GM21717 (cell line): ENCODE data around the gene CDK6.

Source experiments
- ATAC-seq: cut with Tn5 transposase; IDR thresholded peaks from one replicate; pipeline ENCODE4 v1.9.1; 2021; ENCODE audit warnings: mild to moderate bottlenecking, moderate library complexity; ENCODE audit not compliant: unreplicated experiment

CDK6 gene

GRCh38 chr7:92685136-92686042 lies 151.0 kb downstream of the CDK6 start:
- no peak for ATAC-seq

DNA sequence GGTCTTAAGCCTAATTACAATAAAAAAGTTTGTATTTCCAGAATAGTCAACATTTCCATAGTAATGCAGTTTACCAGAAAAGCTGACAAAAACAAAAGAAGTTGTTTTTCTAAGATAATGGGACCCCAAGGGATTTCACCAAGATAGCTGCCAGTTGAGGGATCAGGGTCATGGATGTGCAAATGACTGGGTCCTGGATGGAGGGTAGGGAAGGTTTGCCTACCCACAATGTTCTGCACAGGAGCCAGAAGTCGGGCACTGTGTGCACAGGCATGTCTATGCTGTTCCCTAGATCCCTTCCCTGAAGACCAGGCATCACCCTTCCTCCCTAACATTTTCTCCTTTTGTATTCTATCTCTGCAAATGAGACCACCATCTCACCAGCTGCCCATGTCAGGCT lies 152.1 kb downstream of the CDK6 start:
- ATAC-seq: no peak

- no peak for ATAC-seq
Observed at GRCh38 chr7:92682903-92683539, 153.4 kb downstream of the CDK6 start.

GRCh38 chr7:92682330-92682729 lies 154.0 kb downstream of the CDK6 start:
- no peak for ATAC-seq

- ATAC-seq: no peak
Observed at GRCh38 chr7:92681633-92682032, 154.7 kb downstream of the CDK6 start.

DNA sequence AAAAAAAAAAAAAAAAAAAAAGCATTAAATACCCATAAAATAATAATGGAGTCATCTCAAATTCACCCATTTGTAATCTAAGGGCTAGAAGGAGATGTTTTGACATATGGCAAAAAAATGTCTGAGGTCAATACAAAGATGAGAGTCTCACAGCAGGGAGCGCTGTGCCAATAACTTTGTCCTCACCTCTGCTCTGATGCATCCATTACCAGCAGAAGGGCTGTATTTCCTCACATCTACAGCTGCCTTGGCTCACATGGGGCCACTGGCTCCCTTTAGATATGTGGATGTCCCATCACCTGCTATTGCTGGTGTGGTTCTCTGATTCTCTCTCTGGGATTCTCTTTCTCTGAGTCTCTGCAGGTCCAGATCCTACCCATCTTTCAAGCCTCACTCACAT lies 155.9 kb downstream of the CDK6 start:
- no peak for ATAC-seq

- ATAC-seq: no peak
Observed at GRCh38 chr7:92678291-92678920, 158.0 kb downstream of the CDK6 start.

DNA sequence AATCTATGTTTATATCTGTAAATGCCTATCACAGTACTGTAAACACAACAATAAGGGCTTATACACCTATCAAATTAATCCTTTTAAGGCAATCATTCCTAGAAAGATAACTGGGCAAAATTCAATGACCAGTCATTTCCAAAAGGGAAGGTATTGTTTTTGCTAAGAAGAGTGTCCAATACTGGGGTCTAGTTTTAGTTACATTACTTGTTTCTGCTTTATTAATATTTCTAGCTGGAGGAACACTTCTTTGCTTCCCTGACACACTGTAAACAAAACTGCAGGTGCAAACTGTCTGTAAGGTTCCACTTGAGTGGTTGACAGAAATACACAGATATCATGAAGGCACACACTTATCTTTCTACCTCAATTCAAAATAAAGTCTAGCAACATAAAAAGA lies 162.0 kb downstream of the CDK6 start:
- ATAC-seq: no peak

- no peak for ATAC-seq
Observed at GRCh38 chr7:92671505-92672169, 164.7 kb downstream of the CDK6 start.

GRCh38 chr7:92670204-92670851 lies 166.0 kb downstream of the CDK6 start:
- ATAC-seq: no peak

GRCh38 chr7:92669616-92670165 lies 166.7 kb downstream of the CDK6 start:
- ATAC-seq: peak; percentile 51

DNA sequence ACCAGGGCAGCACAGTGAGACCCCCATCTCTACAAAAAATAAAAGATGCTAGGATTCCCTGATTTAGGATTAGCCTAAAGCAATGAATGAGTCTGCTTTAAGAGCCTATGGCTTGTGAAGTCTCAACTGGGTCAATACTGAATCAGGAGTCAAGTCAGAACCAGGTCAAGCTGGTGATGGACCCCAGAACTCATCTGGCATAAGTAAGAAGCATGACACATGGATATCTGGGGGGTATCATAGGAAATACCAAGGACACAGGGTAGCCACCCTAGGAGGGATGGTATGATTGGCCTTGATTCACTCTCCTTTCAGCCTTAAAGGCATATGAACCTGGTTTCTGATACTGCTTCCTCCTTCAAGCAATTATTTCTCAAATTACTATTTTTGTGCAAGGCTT lies 167.8 kb downstream of the CDK6 start:
- no peak for ATAC-seq

GRCh38 chr7:92667816-92668535 lies 168.4 kb downstream of the CDK6 start:
- no peak for ATAC-seq

DNA sequence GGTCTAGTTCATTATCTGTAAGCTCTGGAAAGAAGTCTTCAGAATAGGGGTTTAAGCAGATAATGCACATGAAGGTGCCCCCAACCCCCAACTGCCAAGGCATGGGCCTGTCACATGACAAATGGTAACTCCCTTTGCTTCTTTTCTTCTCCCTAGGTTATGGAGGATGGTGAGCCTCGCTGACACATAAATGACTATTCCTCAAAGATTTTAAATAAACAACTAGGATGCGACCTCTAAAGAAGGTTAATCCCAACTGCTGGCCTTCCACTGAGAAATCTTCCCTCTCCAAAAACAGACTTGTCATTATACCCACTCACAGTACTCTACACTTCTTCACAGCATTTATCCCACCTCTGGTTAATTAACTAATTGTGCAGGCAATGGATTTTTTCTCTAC lies 170.4 kb downstream of the CDK6 start:
- ATAC-seq: no peak

DNA sequence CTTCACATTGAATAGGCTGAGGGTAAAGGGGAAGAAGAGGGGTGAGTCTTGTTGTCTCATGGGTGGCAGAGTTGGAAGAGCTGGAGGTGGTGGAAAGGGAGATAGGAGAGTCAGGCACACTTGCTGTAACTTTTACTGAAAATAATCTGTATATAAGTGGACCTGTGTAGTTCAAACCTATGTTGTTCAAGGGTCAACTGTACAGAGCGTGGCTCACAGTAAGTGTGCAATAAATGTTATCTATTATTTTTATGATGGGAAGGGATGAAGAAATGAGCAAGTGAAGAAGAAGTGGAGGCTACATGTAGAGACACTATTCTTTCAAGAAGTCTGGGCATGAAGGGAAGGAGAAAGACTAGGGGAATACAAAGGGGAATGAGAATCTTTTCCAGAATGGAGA lies 174.7 kb downstream of the CDK6 start:
- no peak for ATAC-seq

DNA sequence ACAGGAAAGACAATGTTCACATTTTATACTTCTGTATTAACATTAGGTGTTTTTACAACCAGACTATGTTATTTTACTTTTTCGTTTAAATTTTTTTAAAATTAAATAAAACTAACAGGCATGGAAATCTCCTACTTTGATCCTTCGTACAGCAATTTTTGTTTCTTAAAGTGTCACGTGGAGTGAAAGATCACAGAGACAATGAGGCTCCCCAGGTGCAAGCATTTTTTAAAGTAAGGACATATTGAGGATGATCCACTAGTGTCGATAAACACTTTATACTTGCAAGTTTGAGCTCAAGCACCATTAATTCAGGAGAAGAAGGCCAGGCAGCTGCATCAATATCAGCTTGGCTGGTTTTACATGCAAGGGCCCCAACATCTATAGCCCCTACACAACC lies 177.7 kb downstream of the CDK6 start:
- no peak for ATAC-seq

DNA sequence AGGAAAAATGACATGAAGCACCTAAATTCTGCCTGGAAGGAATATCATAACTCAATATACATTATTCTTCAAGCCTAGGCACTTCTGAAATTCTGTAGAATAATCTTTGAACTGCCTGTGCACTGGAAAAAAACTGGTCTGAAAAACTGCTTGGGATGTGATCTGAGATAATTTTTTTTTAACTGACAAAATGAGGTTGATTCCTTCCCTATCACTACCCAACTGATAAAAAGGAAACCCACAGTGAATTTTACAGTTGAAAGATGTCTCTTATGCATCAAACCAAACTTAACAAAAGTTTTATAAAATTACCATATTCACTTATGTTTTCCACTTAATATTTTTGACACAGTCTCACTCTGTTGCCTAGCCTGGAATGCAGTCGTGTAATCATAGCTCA lies 179.0 kb downstream of the CDK6 start:
- ATAC-seq: no peak

- no peak for ATAC-seq
Observed at GRCh38 chr7:92656121-92656520, 180.3 kb downstream of the CDK6 start.

GRCh38 chr7:92655346-92655884 lies 181.0 kb downstream of the CDK6 start:
- ATAC-seq: no peak

GRCh38 chr7:92653136-92653535 lies 183.2 kb downstream of the CDK6 start:
- no peak for ATAC-seq
